GM12878 (cell line): ENCODE measurements around the gene IL18R1.

ENCODE experiments used
- CTCF ChIP-seq, 3 experiments: IDR thresholded peaks in 2 of 3; conservative IDR thresholded peaks in 1 of 3; 2 replicates each; pipeline ENCODE4 v1.5.1; 2011; ENCODE audit warnings: low read depth in 3 of 3, low read length in 3 of 3, mild to moderate bottlenecking in 3 of 3, control low read depth in 2 of 3, moderate library complexity in 2 of 3, inconsistent platforms in 1 of 3, mixed read lengths in 1 of 3; ENCODE audit not compliant: control insufficient read depth in 2 of 3, insufficient read depth in 1 of 3; ENCODE audit errors: extremely low read depth in 1 of 3
- CUX1 ChIP-seq: IDR thresholded peaks from 2 replicates; pipeline ENCODE4 v1.6.1; 2012; ENCODE audit warnings: improper control_type of control experiment, low read depth, low read length; ENCODE audit not compliant: insufficient replicate concordance
- EZH2 ChIP-seq: IDR thresholded peaks from 2 replicates; pipeline ENCODE4 v1.6.1; 2012; ENCODE audit warnings: low read depth, mild to moderate bottlenecking, control low read depth, inconsistent platforms, low read length, borderline replicate concordance; ENCODE audit not compliant: control insufficient read depth
- NR2C2 ChIP-seq: IDR thresholded peaks from 2 replicates; pipeline ENCODE4 v1.6.1; 2011; ENCODE audit warnings: borderline replicate concordance, low read depth; ENCODE audit not compliant: control insufficient read depth, insufficient read length
- POLR2A ChIP-seq: IDR thresholded peaks from 2 replicates; pipeline ENCODE4 v1.6.1; 2011; ENCODE audit warnings: low read depth, mild to moderate bottlenecking, low read length
- TAF1 ChIP-seq: IDR thresholded peaks from 2 replicates; pipeline ENCODE4 v1.6.1; 2011; ENCODE audit warnings: mild to moderate bottlenecking, low read depth, low read length, borderline replicate concordance
- ZNF24 ChIP-seq: fragments of 450-650 bp; IDR thresholded peaks from 2 replicates; pipeline ENCODE4 v1.6.1; 2017; ENCODE audit warnings: antibody characterized with exemption, mild to moderate bottlenecking
- TF ChIP-seq, protein P1 (sequence below): IDR thresholded peaks from 2 replicates; pipeline ENCODE4 v1.6.1; 2011; ENCODE audit warnings: low read depth, low read length, improper control_type of control experiment, borderline replicate concordance

GRCh38 chr2:102310964-102311640 is 44.5 kb upstream of the IL18R1 start, which contains the start of gene IL1RL1:
- TF ChIP-seq ZNF24 (no peak), TAF1 (no peak), NR2C2 (no peak), CUX1 (no peak), EZH2 (no peak), CTCF (IDR thresholded peaks at IDR 0.05 in 2 of 3, conservative IDR thresholded peaks at IDR 0.05 in 1 of 3; ENCODE audit: control insufficient read depth in 2 of 3, extremely low read depth in 1 of 3, insufficient read depth in 1 of 3, low read depth in 3 of 3, low read length in 3 of 3) (no peak), POLR2A (no peak)
- TF ChIP-seq, protein P1, sequence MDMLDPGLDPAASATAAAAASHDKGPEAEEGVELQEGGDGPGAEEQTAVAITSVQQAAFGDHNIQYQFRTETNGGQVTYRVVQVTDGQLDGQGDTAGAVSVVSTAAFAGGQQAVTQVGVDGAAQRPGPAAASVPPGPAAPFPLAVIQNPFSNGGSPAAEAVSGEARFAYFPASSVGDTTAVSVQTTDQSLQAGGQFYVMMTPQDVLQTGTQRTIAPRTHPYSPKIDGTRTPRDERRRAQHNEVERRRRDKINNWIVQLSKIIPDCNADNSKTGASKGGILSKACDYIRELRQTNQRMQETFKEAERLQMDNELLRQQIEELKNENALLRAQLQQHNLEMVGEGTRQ, result no peak
